Measurements from ENCODE around the gene ARFIP1. TPM values are rescaled to one million over a fixed set of nuclear protein-coding genes. Genes with fewer than 3 reads are reported as not detected.

Gene ARFIP1
- total RNA-seq, 1 experiment from 2014 or later = 32.7 TPM

DNA sequence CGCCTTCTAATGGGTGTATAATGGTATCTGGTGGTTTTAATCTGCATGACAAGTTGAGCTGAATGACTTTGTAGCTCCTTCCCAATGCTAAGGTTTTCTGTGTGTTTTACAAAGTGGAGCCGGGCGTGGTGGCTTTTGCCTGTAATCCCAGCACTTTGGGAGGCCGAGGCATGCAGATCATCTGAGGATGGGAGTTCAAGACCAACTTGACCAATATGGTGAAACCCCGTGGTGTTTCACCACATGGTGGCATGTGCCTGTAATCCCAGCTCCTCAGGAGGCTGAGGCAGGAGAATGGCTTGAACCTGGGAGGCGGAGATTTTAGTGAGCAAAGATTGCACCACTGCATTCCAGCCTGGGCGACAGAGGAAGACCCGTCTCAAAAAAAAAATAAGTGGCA lies 28.9 kb downstream of the ARFIP1 start:
- CTCF ChIA-PET = no interaction called here
- H3K4me1 ChIP-seq (ENCODE audit: control insufficient read depth in 1 of 2, insufficient read depth in 2 of 2, low read length in 2 of 2) = no peaks in the 10 kb centered on the region; a peak in 1 of 4 replicates
- H3K9me3 ChIP-seq (ENCODE audit: control insufficient read depth in 1 of 2, insufficient read depth in 1 of 2, low read depth in 1 of 2, low read length in 2 of 2) = no peaks in the 10 kb centered on the region
- H3K4me3 ChIP-seq (replicated peaks in 1 of 2; ENCODE audit: low read depth in 1 of 2, low read length in 2 of 2) = no peak overlapping the region
- peaks cover 4% of the 10 kb centered on the region; the same call in 1 of the 2 replicates for H4K20me1 ChIP-seq (ENCODE audit: insufficient read depth)
- H2AFZ ChIP-seq (ENCODE audit: low read depth, low read length, poor library complexity, severe bottlenecking) = no peak overlapping the region
- DNase-seq (ENCODE audit: low read depth, low spot score) (no peak), ATAC-seq (no peak)
- BruUV-seq (replicated peaks) = no TSS peak
- H3K36me3 ChIP-seq (ENCODE audit: control insufficient read depth in 1 of 2, insufficient read depth in 2 of 2, low read length in 2 of 2) = no peaks in the 10 kb centered on the region
- H3K9me2 ChIP-seq (ENCODE audit: insufficient read depth) = no peaks in the 10 kb centered on the region
- RAD21 ChIA-PET (ENCODE audit: low non-redundant PET in 1 of 2, low total read pairs in 2 of 2, uncharacterized antibody in 2 of 2, unreplicated experiment in 2 of 2) = no interaction called here
- POLR2A ChIA-PET = no interaction called here
- TF ChIP-seq RAD21 (IDR thresholded peaks at IDR 0.05; ENCODE audit: low read depth) = no peak
- TF ChIP-seq SP1 (IDR thresholded peaks at IDR 0.05; ENCODE audit: low read depth) = no peak
- no peak for TF ChIP-seq JUND (IDR thresholded peaks at IDR 0.05)
- TF ChIP-seq, protein P1, sequence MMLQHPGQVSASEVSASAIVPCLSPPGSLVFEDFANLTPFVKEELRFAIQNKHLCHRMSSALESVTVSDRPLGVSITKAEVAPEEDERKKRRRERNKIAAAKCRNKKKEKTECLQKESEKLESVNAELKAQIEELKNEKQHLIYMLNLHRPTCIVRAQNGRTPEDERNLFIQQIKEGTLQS (IDR thresholded peaks at IDR 0.05) = no peak
- no peak for TF ChIP-seq POLR2AphosphoS5 (IDR thresholded peaks at IDR 0.05; ENCODE audit: low read depth, low read length)
- TF ChIP-seq EZH2phosphoT487 (IDR thresholded peaks at IDR 0.05; ENCODE audit: borderline replicate concordance) = no peak
- TF ChIP-seq POLR2A (IDR thresholded peaks at IDR 0.05; ENCODE audit: borderline replicate concordance, extremely low read depth, insufficient read depth, insufficient read length) = no peak
- TF ChIP-seq CBX3 (IDR thresholded peaks at IDR 0.05; ENCODE audit: low read depth) = no peak
- TF ChIP-seq ZNF274 (IDR thresholded peaks at IDR 0.05; ENCODE audit: low read depth, low read length) = no peak
- TF ChIP-seq FOSL1 (IDR thresholded peaks at IDR 0.05; ENCODE audit: low read depth) = no peak
- TF ChIP-seq SRF (IDR thresholded peaks at IDR 0.05; ENCODE audit: low read depth) = no peak
- TF ChIP-seq, protein P2, sequence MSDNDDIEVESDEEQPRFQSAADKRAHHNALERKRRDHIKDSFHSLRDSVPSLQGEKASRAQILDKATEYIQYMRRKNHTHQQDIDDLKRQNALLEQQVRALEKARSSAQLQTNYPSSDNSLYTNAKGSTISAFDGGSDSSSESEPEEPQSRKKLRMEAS (IDR thresholded peaks at IDR 0.05) = no peak
- TF ChIP-seq EZH2 (IDR thresholded peaks at IDR 0.05) = no peak
- no peak for TF ChIP-seq YY1 (IDR thresholded peaks at IDR 0.05; ENCODE audit: extremely low read depth, insufficient replicate concordance, low read depth, low read length)
- no peak overlapping the region for H3K27ac ChIP-seq (ENCODE audit: low read depth, low read length)
- no peaks in the 10 kb centered on the region for H3K27me3 ChIP-seq (ENCODE audit: insufficient read depth, low read length)
- H3K79me2 ChIP-seq (ENCODE audit: insufficient read depth, low read length) = peaks cover 60% of the 10 kb centered on the region
- H3K4me2 ChIP-seq (ENCODE audit: low read length) = no peak overlapping the region
- no peak overlapping the region for H3K9ac ChIP-seq (ENCODE audit: low read length)
- intact Hi-C loops (cut with micrococcal nuclease) = no loop called here
